Ishikawa (cell line): ENCODE results near the gene SPATA32.

ENCODE experiments used
- CREB1 ChIP-seq: IDR thresholded peaks from 2 replicates; pipeline ENCODE4 v1.6.1; 2012; ENCODE audit warnings: low read depth
- EGR1 ChIP-seq: IDR thresholded peaks from 2 replicates; pipeline ENCODE4 v1.6.1; 2012
- EP300 ChIP-seq: IDR thresholded peaks from 2 replicates; pipeline ENCODE4 v1.6.1; 2012; ENCODE audit warnings: borderline replicate concordance
- FOXM1 ChIP-seq: IDR thresholded peaks from 2 replicates; pipeline ENCODE4 v1.6.1; 2012; ENCODE audit warnings: low read depth, borderline replicate concordance
- RAD21 ChIP-seq: IDR thresholded peaks from 2 replicates; pipeline ENCODE4 v1.6.1; 2012; ENCODE audit warnings: low read depth
- REST ChIP-seq: IDR thresholded peaks from 2 replicates; pipeline ENCODE4 v1.6.1; 2012; ENCODE audit warnings: low read depth, mild to moderate bottlenecking
- TEAD4 ChIP-seq: IDR thresholded peaks from 2 replicates; pipeline ENCODE4 v1.6.1; 2012
- ZBTB7A ChIP-seq: IDR thresholded peaks from 2 replicates; pipeline ENCODE4 v1.6.1; 2012; ENCODE audit warnings: low read depth
- TF ChIP-seq, protein P1 (sequence below): IDR thresholded peaks from 2 replicates; pipeline ENCODE4 v1.6.1; 2012

GRCh38 chr17:45308840-45309239, 46.9 kb upstream of the SPATA32 start:
- TF ChIP-seq TEAD4: no peak
- TF ChIP-seq RAD21: no peak
- TF ChIP-seq EGR1: no peak
- TF ChIP-seq FOXM1: no peak
- TF ChIP-seq EP300: no peak
- TF ChIP-seq, protein P1, sequence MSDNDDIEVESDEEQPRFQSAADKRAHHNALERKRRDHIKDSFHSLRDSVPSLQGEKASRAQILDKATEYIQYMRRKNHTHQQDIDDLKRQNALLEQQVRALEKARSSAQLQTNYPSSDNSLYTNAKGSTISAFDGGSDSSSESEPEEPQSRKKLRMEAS: no peak
- no peak for TF ChIP-seq ZBTB7A
- no peak for TF ChIP-seq REST
- no peak for TF ChIP-seq CREB1
